ACHN (cell line): Measurements from ENCODE around the gene ITCH.
"Not testable (repeated sequence)": the region's sequence is repeated elsewhere in the genome, so short reads cannot be mapped to it uniquely, and the experiment has no call there.

ENCODE experiments used
- DNase-seq: peaks from one replicate; pipeline ENCODE4 v3.0.0-alpha.2; 2015
- in situ Hi-C: cut with HindIII; loops from 2 replicates; pipeline ENCODE4 v1.10.0; 2017; ENCODE audit warnings: low sequenced_read_pairs, low pct_ligation_motif_present, low pct_unique_long_range_greater_than_20kb

Gene ITCH

DNA sequence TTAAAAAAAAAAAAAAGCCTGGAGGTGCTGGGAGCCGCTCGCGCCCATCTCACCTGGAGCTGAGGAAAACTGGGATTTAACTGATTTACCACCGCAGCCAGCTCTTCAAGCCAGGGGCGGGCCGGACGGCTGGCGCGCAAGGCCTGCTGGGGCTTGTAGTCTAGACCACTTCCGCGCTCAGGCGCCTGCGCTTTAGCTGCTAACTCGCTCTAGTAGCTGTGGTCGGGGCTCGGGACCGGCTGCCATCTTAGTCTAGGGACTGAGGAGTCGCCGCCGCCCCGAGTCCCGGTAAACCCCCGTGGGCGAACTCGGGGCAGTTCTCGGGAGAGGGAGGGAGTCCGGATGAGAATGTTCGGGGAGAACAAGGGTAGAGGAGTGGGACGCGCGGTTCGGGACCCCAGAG is at the start of gene ITCH:
Gene ITCH, plus strand, starts transcription at position 212 of the 403 bp plus-strand sequence. CDS start 30,539 bp downstream, outside the sequence.
- peak; percentile 94 for DNase-seq
- in situ Hi-C loops, result no loop called here

DNA sequence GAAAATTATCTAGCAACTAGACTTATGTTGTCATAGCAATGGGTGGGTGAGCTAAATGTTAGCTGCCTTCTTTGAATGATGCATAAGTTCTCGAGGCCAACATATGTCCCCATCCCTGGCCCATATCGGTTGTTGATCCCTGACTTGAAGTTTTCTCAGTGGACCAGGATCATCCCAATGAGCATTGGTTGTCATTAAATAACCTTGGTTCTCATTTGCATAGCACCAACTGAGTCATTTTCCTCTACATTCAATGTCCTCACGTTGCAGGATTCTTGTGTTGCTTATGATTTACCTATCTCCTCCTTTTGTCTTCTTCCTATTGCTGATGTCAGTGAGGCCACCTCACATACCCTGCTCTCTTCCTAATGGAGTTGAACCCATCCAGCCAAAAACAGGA is 47.8 kb upstream of the ITCH start:
- in situ Hi-C loops, result no loop called here
- DNase-seq, result no peak

DNA sequence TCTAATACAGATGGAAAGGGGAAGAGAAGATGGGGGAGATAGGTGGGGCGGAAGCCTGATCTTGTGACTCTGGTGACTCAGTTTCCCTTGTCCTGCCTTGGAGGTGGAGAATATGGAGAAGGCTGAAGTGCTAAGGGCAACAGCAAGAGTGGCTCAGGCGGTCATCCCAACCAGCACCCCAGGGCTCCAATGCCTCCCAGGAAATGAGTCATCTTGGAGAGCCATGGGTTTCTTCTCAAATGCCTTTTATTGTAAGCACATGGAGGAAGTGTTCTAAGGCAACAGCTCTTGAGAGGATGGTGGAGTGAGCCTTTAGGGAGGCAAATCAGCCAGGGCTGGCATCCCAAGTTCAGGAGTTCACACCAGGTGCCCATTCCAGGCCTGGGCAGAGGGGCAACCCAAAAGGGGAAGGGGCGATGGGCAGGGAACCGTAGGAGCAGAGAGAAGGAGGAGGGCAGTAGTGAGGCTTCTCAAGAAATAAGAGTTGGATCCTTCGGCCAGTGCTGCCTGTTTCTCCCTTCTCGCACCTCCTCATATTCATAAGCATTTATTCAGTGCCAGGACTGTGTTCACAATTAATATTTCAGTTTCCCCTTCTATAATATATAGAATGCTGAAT is 46.8 kb upstream of the ITCH start:
- peak; percentile 43 for DNase-seq
- in situ Hi-C loops, result no loop called here

DNA sequence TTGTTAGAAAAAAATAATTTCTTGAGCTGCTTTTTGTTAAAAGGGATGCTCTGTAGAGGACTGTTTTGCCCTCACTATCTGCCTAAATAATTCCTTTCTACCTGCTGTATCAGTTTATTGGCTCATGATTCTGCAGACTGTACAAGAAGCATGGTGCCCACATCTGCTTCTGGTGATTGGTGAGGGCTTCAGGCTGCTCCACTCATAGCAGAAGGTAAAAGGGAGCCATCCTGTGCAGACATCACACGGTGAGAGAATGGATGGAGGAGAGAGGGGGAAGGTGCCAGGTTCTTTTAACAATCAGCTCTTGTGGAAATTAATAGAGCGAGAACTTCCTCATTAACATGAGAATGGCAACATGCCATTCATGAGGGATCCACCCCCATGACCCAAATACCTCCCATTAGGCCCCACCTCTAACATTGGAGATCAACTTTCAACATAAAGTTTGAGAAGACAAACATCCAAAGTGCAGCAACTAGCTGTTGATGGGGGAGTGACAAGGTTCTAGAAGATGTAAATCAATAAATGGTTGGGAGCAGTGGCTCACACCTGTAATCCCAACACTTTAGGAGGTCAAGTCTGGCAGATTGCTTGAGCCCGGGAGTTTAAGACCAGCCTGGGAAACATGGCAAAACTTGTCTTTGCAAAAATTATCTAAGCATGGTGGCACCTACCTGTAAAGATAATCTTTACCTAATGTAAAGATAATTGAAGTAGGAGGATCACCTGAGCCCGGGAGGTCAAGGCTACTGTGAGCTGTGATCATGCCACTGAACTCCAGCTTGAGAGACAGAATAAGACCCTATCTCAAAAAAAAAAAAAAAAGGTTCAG is 44.2 kb upstream of the ITCH start:
- DNase-seq, result no peak
- in situ Hi-C loops, result no loop called here

DNA sequence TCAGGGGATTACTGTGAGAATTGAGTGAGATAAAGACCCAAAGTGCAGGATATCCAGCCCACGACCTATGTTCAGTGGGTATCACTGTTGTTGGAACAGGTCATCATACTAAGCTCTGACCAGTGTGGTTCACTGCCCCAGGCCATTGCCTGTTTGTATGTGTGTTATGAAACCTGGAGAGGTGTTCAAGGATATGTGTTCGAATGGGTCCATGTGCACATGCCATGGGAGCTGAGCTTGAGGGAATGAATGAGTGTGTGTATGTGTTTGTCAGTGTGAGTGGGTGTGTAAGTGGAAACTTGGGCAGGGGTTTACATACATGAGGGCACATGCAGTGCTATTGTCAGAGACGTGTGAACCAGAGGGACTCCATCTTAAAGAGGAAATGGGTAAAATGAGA is 42.2 kb upstream of the ITCH start:
- in situ Hi-C loops, result no loop called here
- DNase-seq, result no peak

DNA sequence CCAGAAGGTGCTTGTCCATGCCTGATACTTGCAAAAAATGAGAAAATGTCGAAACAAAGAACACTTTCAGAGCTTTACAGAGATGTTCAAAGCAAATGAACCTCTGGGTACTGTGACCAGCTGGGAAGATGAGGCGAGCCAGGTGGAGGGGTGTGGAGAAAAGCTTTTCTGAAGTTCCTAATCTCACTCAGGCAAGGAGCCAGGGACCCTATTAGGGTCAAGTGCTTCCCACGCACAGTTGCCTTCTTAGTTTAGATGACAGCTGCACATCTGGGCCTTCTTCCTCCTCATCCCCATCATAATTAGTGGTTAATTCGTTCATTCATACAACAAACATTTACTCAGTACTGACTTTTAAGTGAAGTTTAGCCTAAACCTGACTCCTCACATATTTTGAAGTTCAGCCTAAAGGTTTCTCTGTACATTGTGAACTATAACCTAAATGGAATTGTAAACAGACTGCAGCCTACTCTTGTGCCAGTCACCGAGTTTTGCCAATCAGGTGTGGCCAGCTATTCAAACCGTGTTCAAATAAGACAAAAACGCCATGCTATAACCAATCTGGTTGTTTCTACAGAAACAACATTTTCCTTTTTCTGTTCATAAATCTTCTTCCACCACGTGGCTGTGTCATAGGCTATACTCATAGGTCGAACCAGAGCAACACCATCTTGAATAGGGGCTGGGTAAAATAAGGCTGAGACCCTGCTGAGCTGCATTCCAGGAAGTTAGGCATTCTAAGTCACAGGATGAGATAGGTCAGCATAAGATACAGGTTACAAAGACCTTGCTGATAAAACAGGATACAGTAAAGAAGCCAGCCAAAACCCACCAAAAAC is 40.6 kb upstream of the ITCH start:
- in situ Hi-C loops, result no loop called here
- DNase-seq, result no peak

GRCh38 chr20:34324541-34324940 is 38.5 kb upstream of the ITCH start:
- DNase-seq, result no peak
- in situ Hi-C loops, result no loop called here

GRCh38 chr20:34328207-34328606 is 34.9 kb upstream of the ITCH start:
- in situ Hi-C loops, result not testable (repeated sequence)

GRCh38 chr20:34328928-34329677 is 34.0 kb upstream of the ITCH start:
- in situ Hi-C loops, result no loop called here

More at GRCh38 chr20:34328207-34328606, 34.9 kb upstream of the ITCH start:
- DNase-seq, result not testable (repeated sequence)

DNA sequence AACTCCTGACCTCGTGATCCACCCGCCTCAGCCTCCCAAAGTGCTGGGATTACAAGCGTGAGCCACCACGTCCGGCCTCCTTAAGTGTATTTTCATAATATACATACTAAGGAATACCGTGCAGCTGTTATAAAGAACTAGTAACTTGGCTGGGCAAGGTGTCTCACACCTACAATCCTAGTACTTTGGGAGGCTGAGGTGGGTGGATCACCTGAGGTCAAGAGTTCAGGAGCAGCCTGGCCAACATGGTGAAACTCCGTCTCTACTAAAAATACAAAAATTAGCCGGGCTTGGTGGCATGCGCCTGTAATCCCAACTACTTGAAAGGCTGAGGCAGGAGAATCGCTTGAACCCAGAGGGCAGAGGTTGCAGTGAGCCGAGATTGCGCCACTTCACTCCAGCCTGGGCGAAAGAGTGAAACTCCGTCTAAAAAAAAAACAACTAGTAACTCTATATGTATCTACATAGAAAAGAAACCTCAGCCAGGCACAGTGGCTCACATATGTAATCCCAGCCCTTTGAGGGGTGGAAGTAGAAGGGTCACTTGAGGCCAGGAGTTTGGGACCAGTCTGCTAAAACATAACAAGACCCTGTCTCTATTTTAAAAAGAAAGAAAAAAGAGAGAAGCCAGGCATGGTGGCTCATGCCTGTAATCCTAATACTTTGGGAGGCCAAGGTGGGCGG is 32.1 kb upstream of the ITCH start:
- in situ Hi-C loops, DNase-seq: not testable (repeated sequence)

More at GRCh38 chr20:34328928-34329677, 34.0 kb upstream of the ITCH start:
- DNase-seq, result no peak

DNA sequence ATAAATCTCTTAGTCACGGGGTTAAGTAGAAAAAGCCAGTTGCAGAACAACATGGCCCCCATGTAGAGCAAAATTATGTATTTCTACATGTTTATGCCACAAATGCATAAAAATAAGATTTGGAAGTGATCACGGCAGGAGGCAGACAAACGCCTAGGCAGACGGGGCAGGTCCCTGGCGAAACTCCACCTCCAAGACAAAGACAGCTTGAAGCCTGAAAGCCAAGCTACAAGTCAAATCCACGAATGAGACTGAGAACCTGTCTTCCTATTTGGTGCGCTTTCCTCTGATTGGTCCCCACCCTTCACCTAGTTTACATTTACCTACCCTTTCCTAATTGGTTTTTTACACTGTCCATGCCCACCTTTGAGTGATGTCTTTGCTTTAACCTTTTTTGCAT is 31.2 kb upstream of the ITCH start:
- no peak for DNase-seq
- in situ Hi-C loops, result no loop called here

GRCh38 chr20:34332262-34332920 is 30.7 kb upstream of the ITCH start:
- in situ Hi-C loops, result no loop called here
- DNase-seq, result no peak

DNA sequence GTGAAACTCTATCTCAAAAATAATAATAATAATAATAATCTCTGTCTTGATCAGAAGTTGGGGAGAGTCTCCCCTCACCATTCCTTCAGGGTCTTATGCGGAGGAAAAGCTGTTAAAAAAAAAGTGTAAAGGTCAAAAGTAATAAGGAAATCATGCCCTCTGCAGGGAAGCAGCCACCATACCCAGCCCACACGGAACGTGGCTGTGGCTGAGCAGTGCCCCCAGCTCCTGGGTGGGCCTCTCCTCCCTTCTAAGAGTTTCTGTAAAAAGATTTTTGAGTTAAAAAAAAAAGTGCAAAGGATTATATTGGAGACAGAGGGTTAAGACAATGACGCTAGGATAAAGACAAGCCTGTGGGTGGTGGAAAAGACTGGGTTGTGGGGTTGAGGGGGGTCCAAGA is 29.3 kb upstream of the ITCH start:
- in situ Hi-C loops, result no loop called here
- no peak for DNase-seq

DNA sequence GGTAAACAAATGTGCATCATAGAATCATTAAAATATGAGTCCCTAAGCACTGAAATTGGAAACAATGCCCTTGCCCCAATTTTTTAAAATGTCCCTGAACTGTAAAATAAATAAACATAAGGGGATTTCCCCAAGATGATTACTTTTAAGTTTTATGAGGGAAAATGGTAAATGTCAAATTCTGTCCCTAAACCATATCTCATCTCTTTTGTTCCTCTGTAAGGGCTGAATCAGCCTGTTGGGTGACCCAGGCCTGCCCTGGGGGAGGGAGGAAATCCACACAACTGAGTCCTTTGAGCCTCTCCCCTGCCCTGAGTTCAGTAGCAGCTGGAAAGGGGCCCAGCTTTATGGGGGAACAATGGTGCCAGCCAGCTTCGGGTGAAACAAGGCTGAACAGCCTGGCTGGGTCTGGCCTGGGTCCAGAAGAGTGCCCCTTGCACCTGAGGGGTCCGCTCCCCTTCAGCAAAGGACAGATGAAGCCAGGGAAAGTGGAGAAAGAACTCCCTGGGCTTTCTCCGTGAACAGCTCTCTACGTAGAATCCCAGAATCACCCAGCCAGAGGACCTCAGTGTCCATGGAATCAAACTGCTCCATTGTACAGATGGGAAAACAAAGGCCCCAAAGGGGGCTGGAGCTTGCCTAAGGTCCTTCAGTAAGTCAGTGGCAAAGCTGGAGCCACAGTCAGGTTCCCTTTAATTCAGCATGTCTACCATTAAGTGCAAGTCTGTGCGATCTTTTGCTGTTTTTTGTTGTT is 28.2 kb upstream of the ITCH start:
- in situ Hi-C loops, result no loop called here
- DNase-seq, result no peak

DNA sequence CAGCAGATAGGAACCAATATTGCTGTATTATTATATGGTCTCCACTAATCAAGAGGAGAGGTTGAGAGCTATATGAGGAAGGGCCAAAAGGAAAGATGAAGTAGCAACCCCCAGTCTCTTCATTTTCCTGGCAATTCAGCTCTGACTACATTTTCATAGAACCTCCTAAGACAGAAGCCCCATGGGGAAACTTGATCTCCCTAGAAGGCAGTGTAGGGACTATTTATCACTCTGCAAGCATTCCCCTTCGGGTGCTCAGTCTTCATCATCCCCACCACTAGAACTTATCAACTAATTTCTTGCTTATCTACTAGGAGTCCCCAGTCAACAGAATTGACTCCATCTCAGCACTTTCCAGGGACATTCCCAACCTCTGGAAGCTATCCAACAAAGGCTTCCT is 25.5 kb upstream of the ITCH start:
- no peak for DNase-seq
- in situ Hi-C loops, result no loop called here

DNA sequence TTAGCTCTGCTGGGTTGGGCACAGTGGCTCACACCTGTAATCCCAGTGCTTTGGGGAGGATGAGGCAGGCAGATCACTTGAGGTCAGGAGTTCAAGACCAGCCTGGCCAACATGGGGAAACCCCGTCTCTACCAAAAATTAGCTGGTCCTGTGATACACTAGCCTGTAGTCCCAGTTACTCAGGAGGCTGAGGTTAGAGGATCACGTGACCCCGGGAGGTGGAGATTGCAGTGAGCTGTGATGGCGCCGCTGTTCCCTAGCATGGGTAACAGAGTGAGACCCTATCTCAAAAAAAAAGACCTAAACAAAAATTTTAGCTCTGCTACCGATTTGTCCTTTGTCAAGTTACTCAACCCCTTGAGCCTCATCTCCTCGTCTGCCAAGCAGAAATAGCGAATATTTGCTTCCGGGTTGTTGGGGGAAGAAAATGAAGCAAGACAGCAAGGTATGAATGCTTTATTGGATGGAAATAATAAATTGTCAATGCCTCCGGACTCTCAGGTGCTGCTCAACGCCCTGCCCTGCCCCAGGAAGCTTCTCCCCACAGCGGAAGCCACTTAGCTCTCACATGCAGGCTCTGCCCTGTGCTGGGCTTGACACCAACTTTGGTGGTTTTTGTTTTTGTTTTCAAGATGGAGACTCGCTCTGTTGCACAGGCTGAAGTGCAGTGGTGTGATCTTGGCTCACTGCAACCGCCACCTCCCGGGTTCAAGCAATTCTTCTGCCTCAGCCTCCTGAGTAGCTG is 24.9 kb upstream of the ITCH start:
- no peak for DNase-seq
- in situ Hi-C loops, result no loop called here
